A673 (cell line): Measurements from ENCODE around the gene CDK15.

Experiments used
- CTCF ChIP-seq: fragments of 300-800, 200-600 bp; sonication (generic); conservative IDR thresholded peaks from 2 replicates; pipeline ENCODE4 v1.5.1; 2017; ENCODE audit warnings: low read depth, mild to moderate bottlenecking, antibody characterized with exemption, low read length, moderate library complexity, mixed read lengths
- EZH2 ChIP-seq: fragments of 200-600 bp; sonication (generic); IDR thresholded peaks from 2 replicates; pipeline ENCODE4 v1.6.1; 2017; ENCODE audit warnings: borderline replicate concordance, low read depth, mild to moderate bottlenecking, mixed read lengths, antibody characterized with exemption, low read length; ENCODE audit not compliant: poor library complexity, severe bottlenecking

GRCh38 chr2:201775326-201775725 is 31.0 kb upstream of the CDK15 start:
- TF ChIP-seq CTCF (no peak), EZH2 (no peak)
